Spleen (tissue), 11 donors: ENCODE measurements around the gene ADD2. TPM values are rescaled to one million over a fixed set of nuclear protein-coding genes. Genes with fewer than 3 reads are reported as not detected.

ENCODE experiments used
- DNase-seq: peaks from one replicate; pipeline ENCODE4 v3.0.0-alpha.2; 2020
- H3K27ac ChIP-seq, 8 donors: fragments of 200-600 bp; sonication (generic) in 7 of 8; 1 replicate in 4 of 8; 2 replicates in 4 of 8; pipeline versions ENCODE4 v1.5.0 to v1.8.0; 2016 to 2021; ENCODE audit warnings: inconsistent platforms in 4 of 8, mild to moderate bottlenecking in 4 of 8, moderate library complexity in 1 of 8
- H3K27me3 ChIP-seq, 7 donors: fragments of 200-600 bp; sonication (generic) in 6 of 7; replicated peaks in 1 of 7; 1 replicate in 4 of 7; 2 replicates in 3 of 7; pipeline versions ENCODE4 v1.5.0 to v1.8.0; 2016 to 2021; ENCODE audit warnings: inconsistent platforms in 3 of 7, mild to moderate bottlenecking in 1 of 7
- H3K36me3 ChIP-seq, 6 donors: fragments of 200-600 bp; sonication (generic) in 5 of 6; 1 replicate in 4 of 6; 2 replicates in 2 of 6; pipeline versions ENCODE4 v1.5.0 to v1.8.0; 2016 to 2021; ENCODE audit warnings: inconsistent platforms in 2 of 6
- H3K4me1 ChIP-seq, 6 donors: fragments of 200-600 bp; sonication (generic) in 5 of 6; 1 replicate in 3 of 6; 2 replicates in 3 of 6; pipeline versions ENCODE4 v1.5.0 to v1.8.0; 2016 to 2021; ENCODE audit warnings: inconsistent platforms in 3 of 6
- H3K4me3 ChIP-seq, 8 donors: fragments of 200-600 bp; sonication (generic) in 7 of 8; 1 replicate in 4 of 8; 2 replicates in 4 of 8; pipeline versions ENCODE4 v1.5.0 to v1.8.0; 2016 to 2021; ENCODE audit warnings: inconsistent platforms in 4 of 8, mild to moderate bottlenecking in 4 of 8, moderate library complexity in 2 of 8
- H3K9me3 ChIP-seq, 8 donors: fragments of 200-600 bp; sonication (generic) in 7 of 8; 1 replicate in 4 of 8; 2 replicates in 4 of 8; pipeline versions ENCODE4 v1.5.0 to v1.8.0; 2016 to 2021; ENCODE audit warnings: inconsistent platforms in 4 of 8
- CTCF ChIP-seq, 11 experiments: fragments of 200-600 bp in 7 of 11; fragments of 450-650 bp in 4 of 11; sonication (generic) in 4 of 11; IDR thresholded peaks in 8 of 11; conservative IDR thresholded peaks in 3 of 11; 1 replicate in 7 of 11; 2 replicates in 4 of 11; pipeline versions ENCODE4 v1.4.0 to v1.8.0; 2016 to 2021; ENCODE audit warnings: antibody characterized with exemption in 11 of 11, inconsistent platforms in 4 of 11, mild to moderate bottlenecking in 1 of 11
- POLR2A ChIP-seq, 3 donors: fragments of 450-650 bp; IDR thresholded peaks; one replicate each; pipeline ENCODE4 v1.5.1; 2017; ENCODE audit warnings: antibody characterized with exemption in 3 of 3, mild to moderate bottlenecking in 1 of 3
- POLR2AphosphoS5 ChIP-seq, 3 donors: sonication (generic); formaldehyde crosslinking; IDR thresholded peaks; one replicate each; pipeline ENCODE4 v1.5.1; 2017; ENCODE audit warnings: antibody characterized with exemption in 3 of 3
- WGBS, 5 donors: extraction: QIAGEN DNeasy Blood & Tissue Kit in 3 of 5; methylation state at CpG; one replicate each; pipeline versions ENCODE4 v1.1.5 to v1.1.7; 2013 to 2018; 5-methylcytosine and 5-hydroxymethylcytosine counted together
- intact Hi-C: fragments of 100-400 bp; cut with DNase I; formaldehyde crosslinking; loops from one replicate; pipeline ENCODE4 v1.15.0; 2023; ENCODE audit warnings: low total_unique reads
- polyA plus RNA-seq, 3 donors: library from polyadenylated mRNA; stranded (reverse); fragments of 200-250 nt; gene quantifications; one replicate each; pipeline ENCODE4 v1.2.1, GENCODE V29; 2013
- total RNA-seq, 7 donors: library from RNA; depleted of rRNA in 3 of 7; stranded (reverse); fragments of >200 nt in 3 of 7; fragmentation: NEBNext Ultra II Directional in 4 of 7; extraction: Animal tissue kit (Norgen Biotek cat#: 25700) in 4 of 7; gene quantifications; one replicate each; pipeline versions ENCODE4 v1.1.0 to v1.2.1, GENCODE V29; 2016 to 2021
- donor health status: healthy with polysubstance abuse.
- donor health status: DM: no; HTN: no; CAD: no; lungs with moderate emphysema.
- donor health status: DM: no; HTN: no; CAD: no.
- donor health status: Bipolar disorder and iron deficiency.
- donor health status: healthy.
- donor health status: DM: no; HTN: no; CAD: no.
- donor health status: DM: yes; HTN: yes; CAD: no.

Gene ADD2
- total and polyA plus RNA-seq, 10 donors = 0.47 to 7.1 (median 3.8) TPM

DNA sequence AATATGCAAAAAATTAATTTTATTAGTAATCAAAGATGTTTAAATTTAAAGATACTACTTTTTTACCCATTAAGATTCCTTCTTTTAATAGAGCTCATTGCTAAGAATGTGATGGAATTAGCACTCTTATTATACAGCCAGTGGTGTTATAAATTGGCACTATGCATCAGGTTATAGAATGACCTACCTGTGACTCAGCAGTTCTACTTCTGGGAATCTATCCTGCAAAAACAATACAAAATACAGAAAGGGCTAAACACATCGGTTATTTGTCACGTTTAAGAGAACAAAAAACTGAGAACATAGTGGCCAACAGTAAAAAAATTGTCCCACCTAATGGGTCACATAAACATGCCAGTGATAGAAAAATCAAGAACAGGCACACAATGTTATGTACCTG, 9.4 kb upstream of the ADD2 start:
- Histone ChIP-seq H3K27ac (no peak overlapping the region), H3K9me3 (peaks cover 0 to 11% (median 0%) of the 10 kb centered on the region in 8 donors), H3K27me3 (peaks cover 0 to 54% (median 6%) of the 10 kb centered on the region in 7 donors), H3K4me3 (no peak overlapping the region), H3K4me1 (no peaks in the 10 kb centered on the region), H3K36me3 (no peaks in the 10 kb centered on the region)
- 41 to 58% (median 42%) methylated on average over 2 of the region's 2 CpGs for WGBS, 5 donors
- intact Hi-C loops = no loop called here
- DNase-seq = no peak
- TF ChIP-seq POLR2A (IDR thresholded peaks at IDR 0.05) = no peak
- no peak for TF ChIP-seq POLR2AphosphoS5 (IDR thresholded peaks at IDR 0.05)
- no peak for TF ChIP-seq CTCF (IDR thresholded peaks at IDR 0.05 in 8 of 11, conservative IDR thresholded peaks at IDR 0.05 in 3 of 11)

- DNase-seq = no peak
- H3K36me3 ChIP-seq = no peaks in the 10 kb centered on the region
- 90 to 93% (median 92%) methylated on average over 3 of the region's 3 CpGs for WGBS, 5 donors
- H3K4me1 ChIP-seq = no peaks in the 10 kb centered on the region
- peaks cover 0 to 11% (median 0%) of the 10 kb centered on the region in 8 donors for H3K9me3 ChIP-seq
- TF ChIP-seq POLR2AphosphoS5 (IDR thresholded peaks at IDR 0.05) (no peak), POLR2A (IDR thresholded peaks at IDR 0.05) (no peak), CTCF (IDR thresholded peaks at IDR 0.05 in 8 of 11, conservative IDR thresholded peaks at IDR 0.05 in 3 of 11) (no peak)
- intact Hi-C loops = no loop called here
- H3K27me3 ChIP-seq = peaks cover 0 to 66% (median 6%) of the 10 kb centered on the region in 7 donors
- no peak overlapping the region for H3K27ac ChIP-seq
- no peak overlapping the region for H3K4me3 ChIP-seq
These were observed 8.3 kb upstream of the ADD2 start for GRCh38 chr2:70776266-70776665.

GRCh38 chr2:70775141-70775540, 7.1 kb upstream of the ADD2 start:
- Histone ChIP-seq H3K4me3 (no peak overlapping the region), H3K36me3 (no peaks in the 10 kb centered on the region), H3K9me3 (peaks cover 0 to 11% (median 0%) of the 10 kb centered on the region in 8 donors), H3K27me3 (peaks cover 0 to 66% (median 6%) of the 10 kb centered on the region in 7 donors), H3K27ac (no peak overlapping the region), H3K4me1 (no peaks in the 10 kb centered on the region)
- TF ChIP-seq POLR2AphosphoS5 (IDR thresholded peaks at IDR 0.05) = no peak
- TF ChIP-seq CTCF (IDR thresholded peaks at IDR 0.05 in 8 of 11, conservative IDR thresholded peaks at IDR 0.05 in 3 of 11) = no peak
- no peak for TF ChIP-seq POLR2A (IDR thresholded peaks at IDR 0.05)
- intact Hi-C loops = no loop called here
- WGBS, 5 donors = 71 to 91% (median 77%) methylated on average over 2 of the region's 2 CpGs
- no peak for DNase-seq

DNA sequence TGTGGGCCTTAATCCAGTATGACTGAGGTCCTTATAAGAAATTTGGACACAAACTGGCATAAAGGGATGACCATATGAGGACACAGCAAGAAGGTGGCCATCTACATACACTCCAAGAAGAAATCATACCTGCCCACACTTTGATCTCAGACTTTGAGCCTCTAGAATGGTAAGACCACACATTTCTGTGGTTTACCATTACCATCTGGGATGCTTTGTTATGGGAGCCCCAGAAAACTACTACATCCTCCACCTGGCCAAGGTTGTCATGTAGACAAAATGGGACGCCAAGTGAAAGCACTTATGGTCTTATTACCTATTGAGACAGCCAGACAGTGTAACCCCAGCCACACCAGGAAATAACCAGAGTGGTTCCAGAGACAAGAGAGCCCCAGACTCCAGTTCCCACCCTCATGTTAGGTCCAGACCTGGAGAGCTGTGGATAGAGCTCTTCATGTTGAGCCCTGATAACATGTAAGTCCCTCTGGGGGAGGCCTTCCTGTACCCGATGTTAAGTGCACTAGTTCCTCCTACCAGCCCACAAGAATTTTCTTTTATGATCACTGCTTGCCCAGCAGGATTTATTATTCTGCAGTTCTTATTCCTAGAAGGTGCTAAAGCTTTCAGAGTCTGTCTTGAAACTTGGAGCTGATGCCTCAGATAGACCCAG, 4.6 kb upstream of the ADD2 start:
- DNase-seq = no peak
- Histone ChIP-seq H3K4me1 (peaks cover 3 to 4% (median 3%) of the 10 kb centered on the region in 6 donors), H3K27me3 (peaks cover 0 to 91% (median 13%) of the 10 kb centered on the region in 7 donors), H3K9me3 (peaks cover 0 to 11% (median 0%) of the 10 kb centered on the region in 8 donors), H3K4me3 (no peak overlapping the region), H3K27ac (no peak overlapping the region), H3K36me3 (no peaks in the 10 kb centered on the region)
- TF ChIP-seq CTCF (IDR thresholded peaks at IDR 0.05 in 8 of 11, conservative IDR thresholded peaks at IDR 0.05 in 3 of 11) (no peak), POLR2AphosphoS5 (IDR thresholded peaks at IDR 0.05) (no peak), POLR2A (IDR thresholded peaks at IDR 0.05) (no peak)
- 55 to 68% (median 63%) methylated on average over 2 of the region's 2 CpGs for WGBS, 5 donors
- intact Hi-C loops = no loop called here
